PC-3 (cell line): ENCODE results near the gene S100Z.

ENCODE experiments used
- CTCF ChIP-seq: fragments of 300-600 bp; sonication (generic); conservative IDR thresholded peaks from 2 replicates; pipeline ENCODE4 v1.5.1; 2017; ENCODE audit warnings: antibody characterized with exemption, low read depth, mild to moderate bottlenecking, low read length
- EZH2phosphoT487 ChIP-seq: fragments of 300-600 bp; sonication (generic); IDR thresholded peaks from 2 replicates; pipeline ENCODE4 v1.6.1; 2018; ENCODE audit warnings: mild to moderate bottlenecking, antibody characterized with exemption, low read length, borderline replicate concordance

- TF ChIP-seq CTCF = no peak
- no peak for TF ChIP-seq EZH2phosphoT487
These were observed 110.3 kb downstream of the S100Z start for GRCh38 chr5:76960004-76960625.
